ENCODE measurements around the gene WWOX. TPM values are rescaled to one million over a fixed set of nuclear protein-coding genes. Genes with fewer than 3 reads are reported as not detected.

Gene WWOX
- total and polyA plus RNA-seq, 2 donors, result 15.3 to 28.4 TPM

GRCh38 chr16:78562650-78563049, 463.2 kb downstream of the WWOX start:
- Histone ChIP-seq H3K36me3 (ENCODE audit: insufficient read depth) (no peaks in the 10 kb centered on the region), H3K4me1 (ENCODE audit: insufficient read depth) (no peaks in the 10 kb centered on the region), H3K27ac (ENCODE audit: low read depth) (no peak overlapping the region), H3K4me3 (ENCODE audit: low read depth, low read length) (no peak overlapping the region)
- 94% methylated on average over 8 of the region's 8 CpGs for WGBS
- no peak for DNase-seq (ENCODE audit: extremely low spot score)

- Histone ChIP-seq H3K4me1 (ENCODE audit: insufficient read depth) (no peaks in the 10 kb centered on the region), H3K36me3 (ENCODE audit: insufficient read depth) (no peaks in the 10 kb centered on the region), H3K27ac (ENCODE audit: low read depth) (no peak overlapping the region), H3K4me3 (ENCODE audit: low read depth, low read length) (no peak overlapping the region)
- 82% methylated on average over 7 of the region's 7 CpGs for WGBS
- no peak for DNase-seq (ENCODE audit: extremely low spot score)
Observed at GRCh38 chr16:78563905-78564304, 464.5 kb downstream of the WWOX start.

- H3K27ac ChIP-seq (ENCODE audit: low read depth), result no peak overlapping the region
- H3K4me3 ChIP-seq (ENCODE audit: low read depth, low read length), result no peak overlapping the region
- DNase-seq (ENCODE audit: extremely low spot score), result no peak
- no peaks in the 10 kb centered on the region for H3K36me3 ChIP-seq (ENCODE audit: insufficient read depth)
- 91% methylated on average over 5 of the region's 5 CpGs for WGBS
- H3K4me1 ChIP-seq (ENCODE audit: insufficient read depth), result no peaks in the 10 kb centered on the region
Observed at GRCh38 chr16:78566397-78567073, 467.1 kb downstream of the WWOX start.

- 82% methylated on average over 11 of the region's 11 CpGs for WGBS
- no peak overlapping the region for H3K4me3 ChIP-seq (ENCODE audit: low read depth, low read length)
- no peaks in the 10 kb centered on the region for H3K4me1 ChIP-seq (ENCODE audit: insufficient read depth)
- H3K36me3 ChIP-seq (ENCODE audit: insufficient read depth), result no peaks in the 10 kb centered on the region
- H3K27ac ChIP-seq (ENCODE audit: low read depth), result no peak overlapping the region
- no peak for DNase-seq (ENCODE audit: extremely low spot score)
Observed at GRCh38 chr16:78570399-78571141, 471.1 kb downstream of the WWOX start.

- Histone ChIP-seq H3K36me3 (ENCODE audit: insufficient read depth) (no peaks in the 10 kb centered on the region), H3K27ac (ENCODE audit: low read depth) (no peak overlapping the region), H3K4me3 (ENCODE audit: low read depth, low read length) (no peak overlapping the region), H3K4me1 (ENCODE audit: insufficient read depth) (no peaks in the 10 kb centered on the region)
- no peak for DNase-seq (ENCODE audit: extremely low spot score)
- 92% methylated on average over 8 of the region's 8 CpGs for WGBS
Observed at GRCh38 chr16:78571434-78571833, 472.0 kb downstream of the WWOX start.

GRCh38 chr16:78571898-78572358, 472.5 kb downstream of the WWOX start:
- Histone ChIP-seq H3K27ac (ENCODE audit: low read depth) (no peak overlapping the region), H3K36me3 (ENCODE audit: insufficient read depth) (no peaks in the 10 kb centered on the region), H3K4me1 (ENCODE audit: insufficient read depth) (no peaks in the 10 kb centered on the region), H3K4me3 (ENCODE audit: low read depth, low read length) (no peak overlapping the region)
- WGBS, result 64% methylated on average over 5 of the region's 5 CpGs
- DNase-seq (ENCODE audit: extremely low spot score), result no peak

GRCh38 chr16:78574571-78574970, 475.1 kb downstream of the WWOX start:
- H3K4me1 ChIP-seq (ENCODE audit: insufficient read depth), result no peaks in the 10 kb centered on the region
- H3K36me3 ChIP-seq (ENCODE audit: insufficient read depth), result no peaks in the 10 kb centered on the region
- H3K4me3 ChIP-seq (ENCODE audit: low read depth, low read length), result no peak overlapping the region
- no peak for DNase-seq (ENCODE audit: extremely low spot score)
- WGBS, result 95% methylated on average over 2 of the region's 2 CpGs
- H3K27ac ChIP-seq (ENCODE audit: low read depth), result no peak overlapping the region

- H3K36me3 ChIP-seq (ENCODE audit: insufficient read depth), result no peaks in the 10 kb centered on the region
- H3K27ac ChIP-seq (ENCODE audit: low read depth), result no peak overlapping the region
- H3K4me3 ChIP-seq (ENCODE audit: low read depth, low read length), result no peak overlapping the region
- no peak for DNase-seq (ENCODE audit: extremely low spot score)
- no peaks in the 10 kb centered on the region for H3K4me1 ChIP-seq (ENCODE audit: insufficient read depth)
Observed at GRCh38 chr16:78576941-78577340, 477.5 kb downstream of the WWOX start.

GRCh38 chr16:78577630-78578029, 478.2 kb downstream of the WWOX start:
- Histone ChIP-seq H3K4me1 (ENCODE audit: insufficient read depth) (no peaks in the 10 kb centered on the region), H3K27ac (ENCODE audit: low read depth) (no peak overlapping the region), H3K36me3 (ENCODE audit: insufficient read depth) (no peaks in the 10 kb centered on the region), H3K4me3 (ENCODE audit: low read depth, low read length) (no peak overlapping the region)
- no peak for DNase-seq (ENCODE audit: extremely low spot score)
- WGBS, result 88% methylated on average over 6 of the region's 6 CpGs

- 92% methylated on average over 7 of the region's 7 CpGs for WGBS
- no peaks in the 10 kb centered on the region for H3K4me1 ChIP-seq (ENCODE audit: insufficient read depth)
- H3K36me3 ChIP-seq (ENCODE audit: insufficient read depth), result no peaks in the 10 kb centered on the region
- no peak overlapping the region for H3K4me3 ChIP-seq (ENCODE audit: low read depth, low read length)
- DNase-seq (ENCODE audit: extremely low spot score), result no peak
- H3K27ac ChIP-seq (ENCODE audit: low read depth), result no peak overlapping the region
Observed at GRCh38 chr16:78579020-78579419, 479.6 kb downstream of the WWOX start.

GRCh38 chr16:78583441-78583840, 484.0 kb downstream of the WWOX start:
- H3K27ac ChIP-seq (ENCODE audit: low read depth), result no peak overlapping the region
- 93% methylated on average over 3 of the region's 3 CpGs for WGBS
- no peaks in the 10 kb centered on the region for H3K4me1 ChIP-seq (ENCODE audit: insufficient read depth)
- no peaks in the 10 kb centered on the region for H3K36me3 ChIP-seq (ENCODE audit: insufficient read depth)
- DNase-seq (ENCODE audit: extremely low spot score), result no peak
- no peak overlapping the region for H3K4me3 ChIP-seq (ENCODE audit: low read depth, low read length)

- DNase-seq (ENCODE audit: extremely low spot score), result no peak
Observed at GRCh38 chr16:78584213-78584860, 484.9 kb downstream of the WWOX start.

GRCh38 chr16:78584991-78585390, 485.5 kb downstream of the WWOX start:
- no peak for DNase-seq (ENCODE audit: extremely low spot score)
- Histone ChIP-seq H3K4me1 (ENCODE audit: insufficient read depth) (no peaks in the 10 kb centered on the region), H3K27ac (ENCODE audit: low read depth) (no peak overlapping the region), H3K4me3 (ENCODE audit: low read depth, low read length) (no peak overlapping the region), H3K36me3 (ENCODE audit: insufficient read depth) (no peaks in the 10 kb centered on the region)
- whole genome bisulfite sequencing, result 70% methylated on average over 8 of the region's 8 CpGs

More at GRCh38 chr16:78584213-78584860, 484.9 kb downstream of the WWOX start:
- Histone ChIP-seq H3K36me3 (ENCODE audit: insufficient read depth) (no peaks in the 10 kb centered on the region), H3K4me3 (ENCODE audit: low read depth, low read length) (no peak overlapping the region), H3K4me1 (ENCODE audit: insufficient read depth) (no peaks in the 10 kb centered on the region), H3K27ac (ENCODE audit: low read depth) (no peak overlapping the region)
- WGBS, result 65% methylated on average over 10 of the region's 10 CpGs

GRCh38 chr16:78589331-78589730, 489.9 kb downstream of the WWOX start:
- 99% methylated on average over 3 of the region's 3 CpGs for WGBS
- no peaks in the 10 kb centered on the region for H3K36me3 ChIP-seq (ENCODE audit: insufficient read depth)
- DNase-seq (ENCODE audit: extremely low spot score), result no peak

More at GRCh38 chr16:78589331-78589730, 489.9 kb downstream of the WWOX start:
- Histone ChIP-seq H3K4me1 (ENCODE audit: insufficient read depth) (no peaks in the 10 kb centered on the region), H3K27ac (ENCODE audit: low read depth) (no peak overlapping the region), H3K4me3 (ENCODE audit: low read depth, low read length) (no peak overlapping the region)

Data from urinary bladder (tissue), 4 donors.